Anterior cingulate cortex (tissue), 58 donors: ENCODE measurements around the gene BCL11A.

Source experiments
- DNase-seq, 58 donors: peaks; one replicate each; lab custom pipeline; 2025; lab: John Stamatoyannopoulos, UW

The BCL11A gene

GRCh38 chr2:60474301-60474700 lies 79.2 kb downstream of the BCL11A start:
- DNase-seq, result no peak

GRCh38 chr2:60473546-60473945 lies 79.9 kb downstream of the BCL11A start:
- DNase-seq, result no peak

GRCh38 chr2:60472663-60473289 lies 80.7 kb downstream of the BCL11A start:
- no peak for DNase-seq

- no peak for DNase-seq
These were observed 81.4 kb downstream of the BCL11A start for GRCh38 chr2:60472041-60472440.

GRCh38 chr2:60470340-60470739 lies 83.1 kb downstream of the BCL11A start:
- DNase-seq, result no peak

- DNase-seq, result no peak
These were observed 83.7 kb downstream of the BCL11A start for GRCh38 chr2:60469536-60470317.

- no peak for DNase-seq
These were observed 84.9 kb downstream of the BCL11A start for GRCh38 chr2:60468382-60469085.

GRCh38 chr2:60466161-60466702 lies 87.2 kb downstream of the BCL11A start:
- no peak for DNase-seq

- DNase-seq, result no peak
These were observed 87.7 kb downstream of the BCL11A start for GRCh38 chr2:60465736-60466135.

- DNase-seq, result peak in 27 of 58 donors; percentile 11 to 69 (median 32)
These were observed 90.2 kb downstream of the BCL11A start for GRCh38 chr2:60463249-60463648.

GRCh38 chr2:60461421-60462108 lies 91.9 kb downstream of the BCL11A start:
- DNase-seq, result no peak

GRCh38 chr2:60460577-60461420 lies 92.7 kb downstream of the BCL11A start:
- no peak for DNase-seq

- no peak for DNase-seq
These were observed 93.6 kb downstream of the BCL11A start for GRCh38 chr2:60459851-60460250.

- no peak for DNase-seq
These were observed 97.2 kb downstream of the BCL11A start for GRCh38 chr2:60456115-60456770.

- DNase-seq, result no peak
These were observed 99.6 kb downstream of the BCL11A start for GRCh38 chr2:60453872-60454271.

- DNase-seq, result no peak
These were observed 100.2 kb downstream of the BCL11A start for GRCh38 chr2:60453301-60453700.

GRCh38 chr2:60450488-60450887 lies 103.0 kb downstream of the BCL11A start:
- DNase-seq, result no peak

GRCh38 chr2:60447943-60448342 lies 105.5 kb downstream of the BCL11A start:
- DNase-seq, result no peak
